Stimulated activated CD8-positive, alpha-beta memory T cell treated with anti-CD3 and anti-CD28 coated beads, Interleukin-7, amount 100 ng/mL, for 24 hours (primary cell): ENCODE data around the gene ARAP3.
"Not testable (repeated sequence)": the region's sequence is repeated elsewhere in the genome, so short reads cannot be mapped to it uniquely, and the experiment has no call there.

Experiments used
- DNase-seq: peaks from one replicate; pipeline ENCODE4 v3.0.0-alpha.2; 2020; ENCODE audit warnings: low read depth

Gene ARAP3, protein sequence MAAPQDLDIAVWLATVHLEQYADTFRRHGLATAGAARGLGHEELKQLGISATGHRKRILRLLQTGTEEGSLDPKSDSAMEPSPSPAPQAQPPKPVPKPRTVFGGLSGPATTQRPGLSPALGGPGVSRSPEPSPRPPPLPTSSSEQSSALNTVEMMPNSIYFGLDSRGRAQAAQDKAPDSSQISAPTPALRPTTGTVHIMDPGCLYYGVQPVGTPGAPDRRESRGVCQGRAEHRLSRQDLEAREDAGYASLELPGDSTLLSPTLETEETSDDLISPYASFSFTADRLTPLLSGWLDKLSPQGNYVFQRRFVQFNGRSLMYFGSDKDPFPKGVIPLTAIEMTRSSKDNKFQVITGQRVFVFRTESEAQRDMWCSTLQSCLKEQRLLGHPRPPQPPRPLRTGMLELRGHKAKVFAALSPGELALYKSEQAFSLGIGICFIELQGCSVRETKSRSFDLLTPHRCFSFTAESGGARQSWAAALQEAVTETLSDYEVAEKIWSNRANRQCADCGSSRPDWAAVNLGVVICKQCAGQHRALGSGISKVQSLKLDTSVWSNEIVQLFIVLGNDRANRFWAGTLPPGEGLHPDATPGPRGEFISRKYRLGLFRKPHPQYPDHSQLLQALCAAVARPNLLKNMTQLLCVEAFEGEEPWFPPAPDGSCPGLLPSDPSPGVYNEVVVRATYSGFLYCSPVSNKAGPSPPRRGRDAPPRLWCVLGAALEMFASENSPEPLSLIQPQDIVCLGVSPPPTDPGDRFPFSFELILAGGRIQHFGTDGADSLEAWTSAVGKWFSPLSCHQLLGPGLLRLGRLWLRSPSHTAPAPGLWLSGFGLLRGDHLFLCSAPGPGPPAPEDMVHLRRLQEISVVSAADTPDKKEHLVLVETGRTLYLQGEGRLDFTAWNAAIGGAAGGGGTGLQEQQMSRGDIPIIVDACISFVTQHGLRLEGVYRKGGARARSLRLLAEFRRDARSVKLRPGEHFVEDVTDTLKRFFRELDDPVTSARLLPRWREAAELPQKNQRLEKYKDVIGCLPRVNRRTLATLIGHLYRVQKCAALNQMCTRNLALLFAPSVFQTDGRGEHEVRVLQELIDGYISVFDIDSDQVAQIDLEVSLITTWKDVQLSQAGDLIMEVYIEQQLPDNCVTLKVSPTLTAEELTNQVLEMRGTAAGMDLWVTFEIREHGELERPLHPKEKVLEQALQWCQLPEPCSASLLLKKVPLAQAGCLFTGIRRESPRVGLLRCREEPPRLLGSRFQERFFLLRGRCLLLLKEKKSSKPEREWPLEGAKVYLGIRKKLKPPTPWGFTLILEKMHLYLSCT (N-terminal part only)

DNA sequence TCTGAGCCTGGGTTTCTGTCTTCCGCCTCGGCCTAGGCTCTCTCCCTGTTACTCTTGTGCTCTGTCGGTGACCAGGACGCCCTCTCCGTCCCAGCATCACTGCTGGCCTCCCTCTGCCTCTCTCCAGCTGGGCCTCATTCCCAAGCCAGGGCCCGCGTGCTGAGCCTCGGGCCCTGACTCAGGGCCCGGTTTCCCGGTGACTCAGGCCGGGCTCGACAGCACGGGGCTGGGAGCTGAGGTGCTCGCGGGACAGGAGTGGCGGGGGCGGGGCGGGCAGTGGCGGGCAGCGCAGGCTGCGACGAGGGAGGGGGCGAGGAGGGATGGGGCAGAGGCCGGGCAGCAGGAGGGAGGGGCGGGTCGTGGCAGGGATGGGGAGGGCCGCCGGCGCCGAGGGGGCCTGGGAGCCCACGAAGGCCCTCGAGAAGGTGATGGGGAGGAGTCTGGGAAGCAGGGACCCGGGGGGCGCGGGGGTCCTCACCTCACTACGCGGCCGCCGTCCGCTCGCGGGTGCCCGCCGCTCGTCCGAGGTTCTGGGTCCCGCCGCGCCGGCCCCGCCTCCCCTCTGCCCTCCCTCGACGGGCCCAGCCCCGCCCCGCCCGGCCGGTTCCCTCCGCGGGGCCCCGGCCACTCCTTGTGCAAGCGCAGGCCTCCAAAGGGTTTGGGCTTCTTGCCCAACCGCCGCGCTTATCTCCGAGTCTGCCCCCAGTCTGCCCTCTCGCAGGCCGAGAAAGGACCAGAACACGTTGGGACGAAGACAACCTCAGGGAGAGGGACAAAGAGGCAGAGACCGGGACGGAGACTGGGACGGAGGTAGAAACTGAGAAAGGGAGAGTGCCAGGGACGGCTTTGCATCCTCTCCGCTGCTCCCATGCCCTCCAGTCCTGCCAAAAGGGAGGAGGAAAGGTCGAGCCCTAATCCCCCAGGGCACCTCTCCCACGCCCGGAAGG, at the start of gene ARAP3:
Gene ARAP3, minus strand, starts transcription at position 536 of the 947 bp plus-strand sequence. CDS start 1,744 bp downstream, outside the sequence.
- no peak for DNase-seq

DNA sequence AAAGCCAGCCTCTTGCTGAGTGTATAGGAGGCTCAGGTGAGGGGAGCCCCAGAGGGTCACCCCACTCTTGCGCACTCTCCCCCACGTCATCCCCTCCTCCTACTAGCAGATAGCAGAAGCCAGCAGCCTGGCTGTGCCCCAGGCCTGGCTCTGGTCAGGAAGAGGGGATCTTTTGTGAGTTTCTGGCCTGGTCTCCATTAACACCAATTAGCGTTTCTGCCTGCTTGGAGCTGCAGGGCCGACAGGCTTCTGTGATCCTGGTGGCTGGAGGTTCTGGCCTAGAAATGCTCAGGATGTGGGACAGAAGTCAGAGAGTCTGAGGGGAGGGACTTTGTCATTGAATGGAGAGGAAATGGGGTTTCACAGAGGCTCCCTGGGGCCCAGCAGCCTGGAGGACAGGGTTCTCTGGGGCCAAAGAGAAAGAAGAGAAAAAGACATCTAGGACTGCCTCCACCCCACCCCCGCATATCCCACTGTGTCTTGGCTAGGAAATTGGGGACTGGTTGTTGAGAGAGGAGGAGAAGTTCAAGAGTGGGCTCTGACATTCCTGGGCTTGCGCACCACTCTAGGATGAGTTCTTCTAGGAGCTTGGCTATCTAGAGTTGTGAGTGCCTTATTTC, 47.5 kb upstream of the ARAP3 start:
- no peak for DNase-seq

DNA sequence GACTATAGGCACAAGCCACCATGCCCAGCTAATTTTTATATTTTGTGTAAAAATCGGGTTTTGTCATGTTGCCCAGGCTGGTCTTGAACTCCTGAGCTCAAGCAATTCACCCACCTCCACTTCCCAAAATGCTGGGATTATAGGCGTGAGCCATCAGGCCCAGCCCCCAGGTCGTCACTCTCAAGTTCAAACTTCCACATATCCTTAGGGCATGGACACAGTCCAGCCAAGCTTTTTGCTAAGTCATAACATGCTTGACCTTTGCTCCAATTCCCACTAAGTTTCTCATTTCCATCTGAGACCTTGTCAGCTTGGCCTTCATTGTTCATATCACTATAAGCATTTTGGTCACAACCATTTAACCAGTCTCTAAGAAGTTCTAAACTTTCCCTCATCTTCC, 43.9 kb upstream of the ARAP3 start:
- DNase-seq = no peak

DNA sequence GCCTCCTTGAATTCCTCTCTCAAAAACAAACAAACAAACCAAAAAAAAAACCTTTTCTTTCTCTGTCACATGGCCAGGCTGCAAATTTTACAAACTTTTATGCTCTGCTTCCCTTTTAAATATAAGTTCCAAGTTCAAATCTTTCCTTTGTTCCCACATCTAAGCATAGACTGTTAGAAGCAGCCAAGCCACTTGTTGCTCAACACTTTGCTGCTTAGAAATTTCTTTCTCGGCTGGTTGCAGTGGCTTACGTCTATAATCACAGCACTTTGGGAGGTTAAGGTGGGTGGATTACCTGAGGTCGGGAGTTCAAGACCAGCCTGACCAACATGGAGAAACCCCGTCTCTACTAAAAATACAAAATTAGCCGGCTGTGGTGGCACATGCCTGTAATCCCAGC, 43.1 kb upstream of the ARAP3 start:
- DNase-seq = not testable (repeated sequence)

DNA sequence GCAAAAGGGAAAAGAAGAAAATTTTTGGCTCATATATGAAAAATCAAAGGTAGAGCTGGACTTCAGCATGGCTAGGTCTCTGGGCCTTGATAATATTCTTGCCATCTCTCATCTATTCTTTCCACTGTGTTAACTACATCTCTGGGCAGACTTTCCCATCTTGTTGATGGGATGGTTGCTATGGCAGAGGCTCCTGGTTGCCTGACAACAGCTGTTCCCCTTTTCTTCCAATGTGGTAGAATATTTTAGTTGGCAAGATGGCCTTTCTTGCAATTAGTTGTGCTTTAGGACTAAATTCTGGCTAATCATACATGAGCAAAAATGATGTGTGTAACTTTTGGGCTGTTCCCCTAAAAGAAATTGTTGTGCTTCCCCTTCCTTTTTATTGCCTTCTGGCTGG, 40.2 kb upstream of the ARAP3 start:
- DNase-seq = no peak

DNA sequence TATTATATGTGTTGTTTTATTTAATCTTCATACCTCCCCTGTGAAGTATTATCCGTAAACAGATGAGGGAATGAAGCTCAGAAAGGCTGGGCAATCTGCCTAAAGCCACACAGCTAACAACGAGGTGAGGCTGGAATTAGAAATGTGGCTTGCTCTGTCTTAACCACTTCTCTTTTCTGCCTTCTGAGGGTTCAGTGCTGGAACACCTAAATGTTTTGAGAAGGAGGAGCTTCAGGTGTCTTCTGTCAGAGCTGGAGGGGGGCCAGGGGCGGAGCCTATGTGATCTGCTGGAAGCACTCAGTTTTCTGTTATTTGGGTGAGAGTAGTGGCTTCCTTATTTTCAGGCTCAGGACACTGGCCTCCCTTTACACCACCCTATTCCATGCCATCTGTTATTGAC, 35.0 kb upstream of the ARAP3 start:
- no peak for DNase-seq

DNA sequence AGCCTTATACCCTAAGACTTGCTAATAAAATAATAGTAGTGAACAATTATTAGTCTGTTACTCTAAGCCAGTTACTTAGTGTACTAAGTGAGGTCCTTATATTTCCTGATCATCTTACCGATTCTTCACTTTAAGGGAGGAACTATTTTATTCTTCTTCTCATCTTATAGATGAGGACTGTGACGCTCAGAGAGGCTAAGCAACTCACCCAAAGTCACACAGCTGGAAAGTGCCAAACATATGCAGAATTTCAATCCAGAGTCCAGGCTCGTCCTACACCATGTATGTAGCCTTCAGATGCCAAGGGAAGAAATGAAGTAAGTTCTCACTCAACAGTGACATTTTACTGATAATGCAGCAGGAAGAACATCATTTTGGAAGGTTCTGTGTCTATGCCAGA, 34.4 kb upstream of the ARAP3 start:
- no peak for DNase-seq

DNA sequence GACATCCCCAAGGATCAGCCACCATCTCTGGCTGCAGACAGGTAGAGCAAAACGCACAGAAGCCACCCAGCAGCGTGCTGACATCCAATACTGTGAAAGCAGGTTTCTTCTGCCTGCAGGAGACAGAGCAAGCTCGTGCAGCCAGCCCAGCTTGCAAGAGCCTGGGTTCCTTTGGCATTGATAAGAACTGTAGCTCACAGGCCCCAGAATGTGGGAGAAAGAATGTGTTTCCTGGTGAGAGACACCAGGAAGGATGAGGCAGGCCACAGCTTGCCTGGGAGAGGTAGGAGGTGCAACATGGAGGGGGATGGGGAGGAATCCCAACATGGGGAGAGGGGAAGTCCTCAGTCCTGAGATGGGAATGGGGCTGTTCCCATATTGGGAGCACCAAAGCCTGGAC, 34.0 kb upstream of the ARAP3 start:
- no peak for DNase-seq

DNA sequence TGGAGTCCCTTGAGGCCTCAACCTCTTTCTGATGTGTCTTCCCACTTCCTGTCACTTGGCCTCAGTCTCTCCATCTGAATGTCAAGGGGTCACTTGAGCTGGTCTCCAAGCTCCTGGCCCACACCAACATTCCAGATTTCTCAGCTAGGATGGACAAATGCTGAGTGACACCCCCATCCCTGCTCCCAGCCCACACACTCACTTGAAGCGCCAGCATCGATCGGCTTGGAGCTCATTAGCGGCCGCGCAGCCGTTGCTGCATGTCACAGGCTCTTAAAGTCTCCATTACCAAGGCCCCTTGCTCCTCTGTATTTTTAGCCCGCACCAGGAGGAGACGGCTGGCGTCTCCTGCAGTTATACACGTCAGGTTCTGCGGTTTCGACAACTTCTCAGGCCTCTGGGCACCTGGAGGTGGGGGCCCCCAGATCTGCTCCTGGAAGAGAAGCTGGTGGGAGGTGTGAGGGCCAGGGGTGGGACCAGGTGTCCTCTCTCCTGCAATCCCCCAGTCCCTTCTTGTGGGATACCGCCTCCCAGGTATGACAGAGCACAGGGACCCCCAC, 33.4 kb upstream of the ARAP3 start:
- no peak for DNase-seq

DNA sequence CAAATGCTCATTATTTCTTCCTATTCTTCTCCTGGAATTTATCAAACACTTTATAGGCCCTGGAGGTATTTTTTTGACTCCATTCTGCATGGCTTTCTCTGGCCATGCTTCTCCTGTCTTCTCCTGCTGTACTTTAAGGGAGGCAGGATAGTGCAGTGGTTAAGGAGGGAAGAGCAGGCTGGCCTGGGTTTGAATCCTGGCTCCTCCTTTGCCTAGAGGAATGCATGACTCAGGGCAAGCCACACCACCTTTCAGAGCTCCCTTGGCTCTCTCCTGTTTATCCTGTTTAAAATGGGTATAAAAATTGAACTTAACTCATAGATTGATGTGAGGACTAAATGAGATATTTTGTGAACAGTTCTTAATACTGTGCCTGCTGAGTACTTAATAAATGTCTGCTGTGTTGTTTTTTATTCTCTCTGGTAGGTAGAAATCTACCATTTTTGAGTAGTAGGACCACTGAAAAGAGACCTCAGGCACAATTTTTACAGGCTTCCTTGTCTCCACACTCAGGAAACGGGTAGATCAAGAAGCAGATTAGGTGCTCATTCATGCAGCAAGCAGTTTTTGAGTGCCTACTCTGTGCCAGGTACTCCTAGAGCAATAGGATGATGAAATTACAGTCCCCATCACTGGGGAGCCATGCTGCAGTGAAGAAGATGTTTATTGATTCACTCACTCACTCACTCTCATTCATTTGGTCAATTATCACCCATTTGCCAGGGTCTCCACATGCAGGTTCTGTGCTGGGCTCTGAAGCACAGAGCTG, 32.7 kb upstream of the ARAP3 start:
- DNase-seq = no peak

DNA sequence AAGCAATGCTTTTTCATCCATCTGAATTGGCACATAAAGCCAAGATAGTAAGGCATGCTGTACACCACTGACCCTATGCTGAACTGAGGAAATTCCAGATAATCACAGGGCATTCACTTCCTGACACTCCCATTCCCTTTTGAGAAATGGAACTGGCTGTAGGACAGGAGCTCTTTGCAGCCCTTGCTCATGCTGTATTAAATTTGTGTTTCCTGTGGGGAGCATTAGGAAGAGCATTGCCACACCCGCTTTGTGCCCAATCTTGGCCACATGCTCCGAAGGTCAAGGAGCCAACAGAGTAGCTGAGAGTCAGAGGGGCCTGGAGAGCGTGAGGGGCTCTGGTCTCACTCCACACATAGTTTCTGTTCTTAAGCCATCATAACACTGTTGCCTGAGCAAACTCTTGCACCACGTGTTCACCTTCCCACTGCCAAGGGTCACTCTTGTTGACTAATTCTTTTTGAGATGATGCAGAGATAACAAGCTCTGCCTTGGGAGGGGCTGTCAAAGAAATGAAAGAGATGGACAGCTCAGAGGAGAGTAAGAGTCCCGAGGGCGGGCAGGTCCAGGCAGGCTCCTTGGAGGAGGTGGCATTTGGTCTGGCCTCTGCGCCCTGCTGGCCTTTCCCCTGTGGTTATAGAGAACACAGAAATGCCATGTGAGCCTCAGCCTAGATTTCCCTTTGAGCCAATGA, 31.7 kb upstream of the ARAP3 start:
- no peak for DNase-seq

DNA sequence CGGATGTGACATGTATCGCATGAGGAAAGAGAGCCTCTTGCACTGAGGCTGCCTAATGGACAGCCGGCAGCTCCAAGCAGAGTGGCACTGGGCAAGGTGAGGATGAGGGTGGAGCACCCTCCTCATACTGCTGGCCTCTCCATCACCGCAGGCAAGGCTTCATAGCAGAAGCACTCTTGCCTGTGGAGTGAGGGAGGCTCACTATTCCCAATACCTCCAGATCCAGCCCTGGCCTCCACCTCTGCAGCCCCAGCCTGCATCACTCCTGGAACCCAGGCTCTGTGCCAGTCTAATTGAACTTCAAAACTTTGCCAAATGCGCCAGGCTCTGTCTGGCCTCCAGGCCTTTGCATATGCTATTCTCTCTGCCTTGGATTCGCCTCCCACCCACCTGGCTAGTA, 29.7 kb upstream of the ARAP3 start:
- DNase-seq = no peak

DNA sequence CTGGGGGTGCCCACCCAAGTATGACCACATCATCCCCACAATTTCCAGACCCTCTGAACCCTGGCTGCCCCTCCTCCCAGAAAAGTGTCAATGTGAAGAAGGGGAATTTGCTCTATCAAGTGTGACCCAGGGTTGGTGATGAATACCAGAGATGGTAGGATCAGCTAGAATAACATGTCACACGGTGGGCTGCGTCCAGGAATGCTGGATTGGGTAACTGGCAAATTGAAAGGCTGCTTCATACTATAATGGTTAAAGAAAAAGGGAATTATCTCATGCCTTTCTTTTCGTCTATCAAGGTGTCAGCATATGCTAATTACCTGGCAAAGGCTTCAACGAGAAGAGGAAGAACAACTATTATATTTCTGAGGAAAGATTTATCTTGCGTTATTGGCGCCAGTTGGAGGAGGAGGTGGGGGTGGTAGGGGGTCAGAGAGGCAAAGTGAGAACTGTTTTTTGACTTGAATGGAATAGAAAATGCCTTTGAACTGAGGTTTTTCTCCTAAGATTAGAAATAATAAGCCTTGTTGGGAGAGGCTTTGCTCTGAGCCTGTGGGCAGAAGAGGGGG, 27.8 kb upstream of the ARAP3 start:
- no peak for DNase-seq

DNA sequence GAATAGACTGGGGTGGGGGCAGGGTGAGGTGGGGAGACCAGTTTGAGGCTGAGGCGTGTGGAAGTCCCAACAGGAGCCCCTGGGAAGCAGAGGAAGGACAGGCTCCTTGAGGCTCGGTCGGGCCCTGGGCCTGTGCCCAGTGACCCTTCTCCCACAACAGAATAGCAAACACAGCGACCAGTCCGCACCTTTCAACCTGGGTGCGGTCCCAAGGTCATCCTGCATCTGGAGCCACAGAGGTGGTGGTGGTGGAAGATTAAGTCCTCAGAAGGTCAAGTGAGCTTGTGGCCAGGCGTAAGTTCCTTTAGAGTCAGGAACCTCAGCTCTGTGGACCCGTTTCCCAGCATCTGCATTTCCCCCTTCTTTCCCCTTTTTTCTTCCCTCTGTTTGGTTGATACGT, 26.0 kb upstream of the ARAP3 start:
- no peak for DNase-seq

DNA sequence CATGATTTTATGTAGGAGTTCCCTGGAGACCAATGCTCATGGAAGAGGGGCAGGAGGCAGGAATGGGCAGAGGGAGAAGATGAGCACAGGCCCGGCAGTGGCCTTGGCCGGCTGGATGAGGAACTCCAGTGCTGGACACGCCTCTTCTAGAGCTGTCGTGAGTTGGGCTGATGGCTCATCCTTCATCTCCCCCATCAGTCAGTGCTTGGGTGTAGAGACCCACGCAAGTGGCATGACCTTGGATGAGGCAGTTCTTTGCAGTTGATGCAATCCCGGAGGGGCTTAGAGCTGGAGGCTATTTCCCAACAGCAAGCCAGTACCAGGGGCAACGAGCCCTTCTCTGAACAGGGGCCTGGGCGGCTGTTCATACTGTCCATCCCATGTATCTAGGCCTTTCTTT, 25.5 kb upstream of the ARAP3 start:
- no peak for DNase-seq

DNA sequence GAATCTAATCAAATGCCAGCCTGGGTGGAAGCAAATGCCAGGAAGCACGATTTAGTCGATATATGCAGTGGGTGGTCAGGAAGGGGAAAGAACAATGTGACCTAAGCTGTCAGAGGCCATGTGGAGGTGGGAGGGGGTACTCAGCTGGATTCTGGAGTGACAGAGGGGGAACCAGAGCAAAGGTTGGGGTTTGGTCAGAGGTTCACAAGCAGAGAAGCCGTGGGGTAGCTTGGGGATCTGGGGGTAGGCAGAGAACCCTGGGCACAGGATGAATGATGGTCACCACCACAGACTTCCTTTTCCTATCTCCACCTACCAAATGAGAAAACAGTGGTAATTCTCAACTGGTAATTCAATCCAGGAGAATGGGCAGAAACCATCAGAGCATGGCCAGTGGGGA, 24.1 kb upstream of the ARAP3 start:
- DNase-seq = no peak

DNA sequence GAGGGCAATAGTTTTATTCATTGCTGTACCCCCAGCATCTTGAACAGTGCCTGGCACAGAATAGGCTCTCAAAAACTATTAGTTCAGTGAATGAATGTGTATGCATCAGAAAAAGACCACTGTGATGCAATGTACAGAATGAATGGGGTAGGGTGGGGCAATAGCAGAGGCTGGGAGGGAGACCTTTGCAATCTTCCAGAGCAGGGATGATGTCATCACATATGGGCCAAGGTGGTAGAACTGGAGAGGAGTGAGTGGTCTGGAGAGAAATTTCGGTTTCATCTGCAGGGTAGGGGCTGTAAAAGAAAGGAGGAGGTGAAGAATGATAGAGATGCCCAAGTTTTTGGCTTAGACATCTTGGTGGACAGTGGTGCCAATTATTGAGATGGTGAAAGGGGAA, 23.4 kb upstream of the ARAP3 start:
- no peak for DNase-seq

DNA sequence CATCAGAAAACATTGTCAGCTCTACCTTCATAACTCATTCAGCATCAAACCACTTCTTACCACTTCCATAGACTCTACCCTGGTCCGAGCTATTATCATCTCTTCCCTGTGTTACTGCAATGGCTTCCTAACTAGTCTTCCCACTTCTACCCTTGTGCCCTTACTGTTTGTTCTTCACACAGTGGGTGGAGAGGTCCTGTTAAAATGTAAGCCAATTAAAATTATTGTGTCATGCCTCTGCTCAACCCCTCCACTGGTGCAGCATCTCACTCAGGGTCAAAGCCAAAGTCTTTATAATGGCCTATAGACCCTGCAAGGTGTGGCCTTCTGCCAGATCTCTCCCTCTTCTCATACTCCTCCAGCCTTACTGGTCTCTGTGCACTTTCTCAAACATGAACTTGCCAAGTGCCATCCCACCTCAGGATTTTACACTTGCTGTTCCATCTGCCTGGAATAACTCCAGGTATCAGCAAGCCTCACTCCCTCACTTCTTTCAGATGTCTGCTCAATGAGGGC, 22.8 kb upstream of the ARAP3 start:
- no peak for DNase-seq
